Peyer's patch (tissue), 4 donors: ENCODE measurements around the gene PEX10. TPM values are rescaled to one million over a fixed set of nuclear protein-coding genes. Genes with fewer than 3 reads are reported as not detected.
A peak's percentile ranks its signal among the peaks of the same experiment; 100 is the strongest.

ENCODE experiments used
- DNase-seq, 3 donors: peaks; one replicate each; pipeline ENCODE4 v3.0.0-alpha.2; 2017 to 2019
- H3K27ac ChIP-seq, 4 donors: fragments of 200-600 bp; sonication (generic); one replicate each; pipeline ENCODE4 v1.5.1; 2016 to 2019
- H3K27me3 ChIP-seq, 2 donors: fragments of 200-600 bp; sonication (generic); one replicate each; pipeline ENCODE4 v1.5.1; 2019
- H3K36me3 ChIP-seq, 3 donors: fragments of 200-600 bp; sonication (generic); one replicate each; pipeline ENCODE4 v1.5.1; 2016 to 2019
- H3K4me1 ChIP-seq, 4 donors: fragments of 200-600 bp; sonication (generic); one replicate each; pipeline ENCODE4 v1.5.1; 2016 to 2019
- H3K4me3 ChIP-seq, 4 donors: fragments of 200-600 bp; sonication (generic); 1 replicate in 3 of 4; 2 replicates in 1 of 4; pipeline ENCODE4 v1.5.1; 2016 to 2019; ENCODE audit warnings: mild to moderate bottlenecking in 1 of 4
- H3K9me3 ChIP-seq, 4 donors: fragments of 200-600 bp; sonication (generic); one replicate each; pipeline ENCODE4 v1.5.1; 2016 to 2019; ENCODE audit warnings: mild to moderate bottlenecking in 1 of 4
- POLR2A ChIP-seq, 2 donors: fragments of 450-650 bp; IDR thresholded peaks; one replicate each; pipeline ENCODE4 v1.5.1; 2017; ENCODE audit warnings: antibody characterized with exemption in 2 of 2, mild to moderate bottlenecking in 2 of 2, moderate library complexity in 2 of 2
- total RNA-seq, 4 donors: library from RNA; depleted of rRNA; stranded (reverse); fragments of >200 nt; gene quantifications; one replicate each; pipeline ENCODE4 v1.1.0, GENCODE V29; 2016
- TF ChIP-seq, protein P1 (sequence below), 6 experiments: fragments of 450-650 bp in 4 of 6; fragments of 200-600 bp in 2 of 6; sonication (generic) in 1 of 6; IDR thresholded peaks; one replicate each; pipeline ENCODE4 v1.5.1; 2017 to 2019; ENCODE audit warnings: antibody characterized with exemption in 6 of 6, mild to moderate bottlenecking in 3 of 6, moderate library complexity in 1 of 6

PEX10 gene
- total RNA-seq, 4 donors from 2014 or later: 16.9 to 29.6 (median 19.9) TPM

GRCh38 chr1:2382621-2383361 is 29.6 kb downstream of the PEX10 start:
- TF ChIP-seq, protein P1, sequence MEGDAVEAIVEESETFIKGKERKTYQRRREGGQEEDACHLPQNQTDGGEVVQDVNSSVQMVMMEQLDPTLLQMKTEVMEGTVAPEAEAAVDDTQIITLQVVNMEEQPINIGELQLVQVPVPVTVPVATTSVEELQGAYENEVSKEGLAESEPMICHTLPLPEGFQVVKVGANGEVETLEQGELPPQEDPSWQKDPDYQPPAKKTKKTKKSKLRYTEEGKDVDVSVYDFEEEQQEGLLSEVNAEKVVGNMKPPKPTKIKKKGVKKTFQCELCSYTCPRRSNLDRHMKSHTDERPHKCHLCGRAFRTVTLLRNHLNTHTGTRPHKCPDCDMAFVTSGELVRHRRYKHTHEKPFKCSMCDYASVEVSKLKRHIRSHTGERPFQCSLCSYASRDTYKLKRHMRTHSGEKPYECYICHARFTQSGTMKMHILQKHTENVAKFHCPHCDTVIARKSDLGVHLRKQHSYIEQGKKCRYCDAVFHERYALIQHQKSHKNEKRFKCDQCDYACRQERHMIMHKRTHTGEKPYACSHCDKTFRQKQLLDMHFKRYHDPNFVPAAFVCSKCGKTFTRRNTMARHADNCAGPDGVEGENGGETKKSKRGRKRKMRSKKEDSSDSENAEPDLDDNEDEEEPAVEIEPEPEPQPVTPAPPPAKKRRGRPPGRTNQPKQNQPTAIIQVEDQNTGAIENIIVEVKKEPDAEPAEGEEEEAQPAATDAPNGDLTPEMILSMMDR (IDR thresholded peaks at IDR 0.05): peak in 3 of 6 experiments; percentile 41 to 51 (median 41)
- TF ChIP-seq POLR2A (IDR thresholded peaks at IDR 0.05): no peak
- no peak overlapping the region for H3K27ac ChIP-seq
- no peaks in the 10 kb centered on the region for H3K27me3 ChIP-seq
- DNase-seq: peak in 2 of 3 donors; percentile 66
- H3K4me3 ChIP-seq: no peak overlapping the region
- no peaks in the 10 kb centered on the region for H3K9me3 ChIP-seq
- H3K36me3 ChIP-seq: no peaks in the 10 kb centered on the region
- H3K4me1 ChIP-seq: peaks cover 0 to 13% (median 5%) of the 10 kb centered on the region in 4 donors

DNA sequence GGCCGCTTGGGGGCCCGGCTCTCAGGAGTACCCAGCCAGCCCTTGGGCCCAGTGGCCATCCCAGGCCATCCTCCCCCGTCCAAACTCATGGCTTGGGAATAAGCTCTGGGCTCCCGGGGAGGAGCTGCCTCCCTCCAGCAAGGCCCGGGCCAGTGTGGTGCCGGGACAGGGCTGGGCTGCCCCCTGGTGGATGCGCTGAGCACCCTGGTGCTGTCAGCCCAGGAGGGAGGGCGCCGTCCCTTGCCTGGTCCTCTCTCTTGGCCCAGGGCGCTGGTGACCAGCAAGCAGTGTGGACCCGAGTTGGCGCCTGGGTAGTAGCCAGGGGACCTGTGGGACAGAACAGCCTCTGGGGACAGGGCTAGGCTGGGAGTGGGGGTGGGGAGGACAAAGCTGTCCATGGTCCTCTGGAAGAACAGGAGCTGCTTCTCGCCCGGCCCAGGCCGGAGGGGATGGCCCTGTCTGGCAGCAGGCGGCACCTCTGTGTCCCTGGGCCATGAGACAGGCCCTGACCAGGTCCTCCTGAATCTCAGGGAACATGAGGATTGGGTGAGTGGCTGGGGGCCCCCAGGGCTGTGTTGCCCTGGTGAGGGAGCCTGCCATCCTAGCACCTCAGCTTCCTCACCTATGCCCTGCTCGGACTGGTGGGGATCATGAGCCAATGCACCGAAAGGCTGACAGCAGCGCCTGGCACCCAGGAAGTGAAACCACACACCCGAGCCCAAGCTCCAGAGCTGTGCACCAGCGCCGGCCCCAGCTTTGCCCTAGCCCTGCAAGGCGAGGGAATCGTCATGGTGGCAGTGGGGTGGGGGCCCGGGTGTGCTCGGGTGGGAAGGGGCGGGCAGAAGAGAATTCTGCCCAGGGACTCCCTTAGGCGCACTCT is 30.4 kb downstream of the PEX10 start:
- Histone ChIP-seq H3K4me1 (peaks cover 0 to 13% (median 5%) of the 10 kb centered on the region in 4 donors), H3K36me3 (no peaks in the 10 kb centered on the region), H3K4me3 (no peak overlapping the region), H3K27me3 (no peaks in the 10 kb centered on the region), H3K27ac (peak overlapping the region in 1 of 4 donors; percentile 5), H3K9me3 (no peaks in the 10 kb centered on the region)
- TF ChIP-seq, protein P1 (IDR thresholded peaks at IDR 0.05): peak; percentile 84 to 97 (median 90)
- TF ChIP-seq POLR2A (IDR thresholded peaks at IDR 0.05): no peak
- peak; percentile 72 to 87 (median 86) for DNase-seq

DNA sequence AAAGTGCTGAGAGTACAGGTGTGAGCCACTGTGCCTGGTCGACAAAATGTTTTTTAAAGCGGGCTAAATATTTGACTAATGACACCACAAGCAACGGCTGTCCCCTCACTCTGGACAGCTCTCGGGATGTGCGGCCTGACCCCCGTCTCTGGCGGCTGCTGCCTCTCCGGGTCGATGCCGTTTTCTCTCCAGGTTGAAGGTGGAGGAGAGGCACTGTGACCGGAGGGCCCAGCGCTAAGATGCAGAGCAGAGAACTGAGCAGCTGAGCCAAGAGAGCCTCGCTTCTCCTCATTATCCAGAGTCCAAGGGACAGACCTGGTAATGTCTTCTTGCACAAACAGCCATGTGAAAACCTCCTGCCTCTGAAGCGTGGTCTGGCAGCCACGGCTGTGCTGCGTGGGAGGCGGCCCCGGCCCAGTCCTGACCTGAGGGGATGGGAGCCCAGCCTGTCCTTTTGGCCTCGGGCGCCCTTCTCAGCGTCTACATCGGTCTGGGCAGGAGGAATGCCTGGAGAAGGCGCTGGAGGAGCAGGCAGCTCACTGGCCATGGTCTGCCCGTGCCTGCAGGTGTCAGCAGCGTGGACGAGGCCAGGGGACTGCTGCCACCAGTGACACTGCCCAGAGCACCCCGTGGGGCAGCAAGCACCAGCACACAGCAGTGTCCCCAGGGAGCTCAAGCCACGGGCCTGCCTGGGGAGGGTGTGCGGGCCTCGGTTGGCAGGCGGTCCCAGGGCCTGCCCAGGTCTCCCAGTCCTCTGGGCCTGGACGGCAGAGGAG is 31.4 kb downstream of the PEX10 start:
- no peak overlapping the region for H3K27ac ChIP-seq
- no peaks in the 10 kb centered on the region for H3K27me3 ChIP-seq
- no peaks in the 10 kb centered on the region for H3K9me3 ChIP-seq
- no peaks in the 10 kb centered on the region for H3K36me3 ChIP-seq
- TF ChIP-seq, protein P1 (IDR thresholded peaks at IDR 0.05): no peak
- H3K4me3 ChIP-seq: no peak overlapping the region
- peak in 1 of 3 donors; percentile 46 for DNase-seq
- peaks cover 0 to 13% (median 5%) of the 10 kb centered on the region in 4 donors for H3K4me1 ChIP-seq

DNA sequence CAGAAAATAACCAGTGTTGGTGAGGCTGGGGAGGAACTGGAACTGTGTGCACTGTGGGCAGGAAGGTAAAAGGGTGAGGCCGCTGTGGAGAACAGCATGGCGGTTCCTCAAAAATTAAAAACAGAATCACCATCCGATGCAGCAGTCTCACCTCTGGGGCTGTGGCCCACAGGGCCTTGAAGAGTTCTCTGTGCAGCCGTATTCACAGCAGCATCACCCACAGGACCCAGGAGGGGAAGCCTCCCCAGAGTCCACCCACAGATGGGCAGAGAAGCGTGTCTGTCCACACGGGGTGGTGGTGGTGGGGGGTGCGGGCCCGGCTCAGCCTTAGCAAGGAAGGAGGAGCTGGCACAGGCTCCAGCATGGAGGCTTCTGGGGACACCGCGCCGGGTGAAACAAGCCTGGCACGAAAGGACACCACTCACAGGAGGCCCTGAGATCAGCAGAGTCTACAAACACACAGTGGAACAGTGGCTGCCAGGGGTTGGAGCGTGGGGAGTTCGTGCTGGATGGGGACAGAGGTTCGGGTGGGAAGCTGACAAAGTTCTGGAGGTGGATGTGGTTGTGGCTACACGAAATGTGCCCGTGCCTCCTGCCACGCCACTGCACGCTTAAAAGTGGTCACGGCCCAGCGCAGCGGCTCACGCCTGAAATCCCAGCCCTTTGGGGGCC is 32.5 kb downstream of the PEX10 start:
- Histone ChIP-seq H3K4me1 (peaks cover 0 to 13% (median 5%) of the 10 kb centered on the region in 4 donors), H3K27ac (no peak overlapping the region), H3K4me3 (no peak overlapping the region), H3K36me3 (no peaks in the 10 kb centered on the region), H3K27me3 (no peaks in the 10 kb centered on the region), H3K9me3 (no peaks in the 10 kb centered on the region)
- DNase-seq: peak in 1 of 3 donors; percentile 38
- no peak for TF ChIP-seq POLR2A (IDR thresholded peaks at IDR 0.05)
- TF ChIP-seq, protein P1 (IDR thresholded peaks at IDR 0.05): no peak
